Hepatic stellate cell (primary cell): Measurements from ENCODE around the gene AQR.
"Not testable (repeated sequence)": the region's sequence is repeated elsewhere in the genome, so short reads cannot be mapped to it uniquely, and the experiment has no call there.

ENCODE experiments used
- DNase-seq: peaks from one replicate; pipeline ENCODE4 v3.0.0; 2011; ENCODE audit warnings: low spot score

The AQR gene

GRCh38 chr15:34952481-34952880 lies 17.1 kb downstream of the AQR start:
- DNase-seq: no peak

GRCh38 chr15:34951993-34952392 lies 17.5 kb downstream of the AQR start:
- DNase-seq: no peak

- DNase-seq: no peak
Measured at GRCh38 chr15:34944936-34945335, 24.6 kb downstream of the AQR start.

GRCh38 chr15:34943711-34944110 lies 25.8 kb downstream of the AQR start:
- no peak for DNase-seq

- DNase-seq: not testable (repeated sequence)
Measured at GRCh38 chr15:34943264-34943663, 26.3 kb downstream of the AQR start.

GRCh38 chr15:34942363-34942762 lies 27.2 kb downstream of the AQR start:
- DNase-seq: no peak

- no peak for DNase-seq
Measured at GRCh38 chr15:34941831-34942230, 27.7 kb downstream of the AQR start.

- DNase-seq: no peak
Measured at GRCh38 chr15:34941185-34941698, 28.3 kb downstream of the AQR start.

GRCh38 chr15:34933432-34933975 lies 36.0 kb downstream of the AQR start:
- no peak for DNase-seq

- not testable (repeated sequence) for DNase-seq
Measured at GRCh38 chr15:34928349-34928748, 41.2 kb downstream of the AQR start.

GRCh38 chr15:34927726-34928125 lies 41.8 kb downstream of the AQR start:
- DNase-seq: no peak

GRCh38 chr15:34914317-34914716 lies 55.2 kb downstream of the AQR start:
- no peak for DNase-seq

- no peak for DNase-seq
Measured at GRCh38 chr15:34905047-34905446, 64.5 kb downstream of the AQR start.

- no peak for DNase-seq
Measured at GRCh38 chr15:34904527-34904926, 65.0 kb downstream of the AQR start.

GRCh38 chr15:34900748-34901147 lies 68.8 kb downstream of the AQR start:
- no peak for DNase-seq

GRCh38 chr15:34896183-34896582 lies 73.4 kb downstream of the AQR start:
- no peak for DNase-seq

- DNase-seq: no peak
Measured at GRCh38 chr15:34893967-34894366, 75.6 kb downstream of the AQR start.

GRCh38 chr15:34892963-34893591 lies 76.5 kb downstream of the AQR start:
- no peak for DNase-seq

- no peak for DNase-seq
Measured at GRCh38 chr15:34890424-34890823, 79.1 kb downstream of the AQR start.

- no peak for DNase-seq
Measured at GRCh38 chr15:34889476-34889875, 80.1 kb downstream of the AQR start.

GRCh38 chr15:34886134-34886533 lies 83.4 kb downstream of the AQR start:
- peak; percentile 11 for DNase-seq

- DNase-seq: no peak
Measured at GRCh38 chr15:34883633-34884032, 85.9 kb downstream of the AQR start.

GRCh38 chr15:34883042-34883441 lies 86.5 kb downstream of the AQR start:
- DNase-seq: no peak

- no peak for DNase-seq
Measured at GRCh38 chr15:34879107-34879506, 90.4 kb downstream of the AQR start.
